Aorta (tissue), 5 donors: Measurements from ENCODE around the gene DNHD1. TPM values are rescaled to one million over a fixed set of nuclear protein-coding genes. Genes with fewer than 3 reads are reported as not detected.

ENCODE experiments used
- ATAC-seq: fragments of 200-7000 bp; cut with Tn5 transposase; one replicate; pipeline ENCODE4 v1.9.1; 2022; ENCODE audit warnings: moderate library complexity; ENCODE audit not compliant: low FRiP score
- DNase-seq, 2 donors: peaks; one replicate each; pipeline ENCODE4 v3.0.0-alpha.2; 2020
- H3K27ac ChIP-seq, 2 donors: one replicate each; pipeline ENCODE4 v1.5.1; 2013; ENCODE audit warnings: low read length in 2 of 2, mild to moderate bottlenecking in 2 of 2, moderate library complexity in 2 of 2, control low read depth in 1 of 2, inconsistent platforms in 1 of 2, low read depth in 1 of 2
- H3K27me3 ChIP-seq, 2 donors: one replicate each; pipeline ENCODE4 v1.6.1; 2013; ENCODE audit warnings: control low read depth in 1 of 2, low read length in 1 of 2, mild to moderate bottlenecking in 1 of 2, moderate library complexity in 1 of 2; ENCODE audit not compliant: insufficient read depth in 2 of 2, control insufficient read depth in 1 of 2
- H3K36me3 ChIP-seq, 2 donors: one replicate each; pipeline ENCODE4 v1.6.1; 2013; ENCODE audit warnings: control low read depth in 1 of 2, low read length in 1 of 2, mild to moderate bottlenecking in 1 of 2; ENCODE audit not compliant: insufficient read depth in 2 of 2, control insufficient read depth in 1 of 2
- H3K4me1 ChIP-seq, 2 donors: one replicate each; pipeline ENCODE4 v1.6.1; 2013; ENCODE audit warnings: low read length in 2 of 2, control low read depth in 1 of 2, mild to moderate bottlenecking in 1 of 2, moderate library complexity in 1 of 2; ENCODE audit not compliant: insufficient read depth in 2 of 2, control insufficient read depth in 1 of 2
- H3K4me3 ChIP-seq, 2 donors: one replicate each; pipeline ENCODE4 v1.5.1; 2013; ENCODE audit warnings: low read length in 2 of 2, control low read depth in 1 of 2, mild to moderate bottlenecking in 1 of 2
- H3K9me3 ChIP-seq: one replicate; pipeline ENCODE4 v1.6.1; 2013; ENCODE audit warnings: mild to moderate bottlenecking, low read length; ENCODE audit not compliant: control insufficient read depth
- WGBS, 2 donors: extraction: QIAGEN DNeasy Blood & Tissue Kit; methylation state at CpG; one replicate each; pipeline ENCODE4 v1.1.7; 2013; 5-methylcytosine and 5-hydroxymethylcytosine counted together
- intact Hi-C, 2 donors: fragments of 100-400 bp; cut with DNase I; formaldehyde crosslinking; loops; one replicate each; pipeline versions ENCODE4 v1.14.2 to v1.15.0; 2022
- polyA plus RNA-seq, 2 donors: library from polyadenylated mRNA; stranded (reverse); fragments of 200-250 nt; gene quantifications; one replicate each; pipeline ENCODE4 v1.2.3, GENCODE V29; 2013
- total RNA-seq, 2 donors: library from RNA; stranded (reverse); fragmentation: NEBNext Ultra II Directional; extraction: Animal tissue kit (Norgen Biotek cat#: 25700); gene quantifications; one replicate each; pipeline ENCODE4 v1.2.1, GENCODE V29; 2021
- donor health status: healthy with polysubstance abuse.
- donor health status: Bipolar disorder and iron deficiency.
- donor health status: DM: no; HTN: no; CAD: no.
- donor health status: DM: no; HTN: no; CAD: no.
- donor health status: DM: yes; HTN: yes; CAD: no.

DNHD1 gene
- total and polyA plus RNA-seq, 4 donors, result 1.9 to 28.1 (median 22.3) TPM

- Histone ChIP-seq H3K27me3 (no peaks in the 10 kb centered on the region), H3K27ac (no peak overlapping the region), H3K9me3 (no peaks in the 10 kb centered on the region), H3K36me3 (peaks cover 0 to 19% of the 10 kb centered on the region in 2 donors), H3K4me3 (no peak overlapping the region), H3K4me1 (peaks cover 2 to 3% of the 10 kb centered on the region in 2 donors)
- DNase-seq, result no peak
- 71 to 85% methylated on average over 1 of the region's 1 CpG for WGBS, 2 donors
- no peak for ATAC-seq
- intact Hi-C loops, result loop anchor here in 1 of 2 donors (5.0 kb wide), 2 partner anchors 62 to 82 kb away; no protein-coding TSS in a partner anchor
These were observed 102.4 kb downstream of the DNHD1 start for GRCh38 chr11:6599449-6599848.

GRCh38 chr11:6599881-6600390, 102.9 kb downstream of the DNHD1 start:
- no peak overlapping the region for H3K27ac ChIP-seq
- no peak for DNase-seq
- H3K4me1 ChIP-seq, result peaks cover 2 to 3% of the 10 kb centered on the region in 2 donors
- no peak overlapping the region for H3K4me3 ChIP-seq
- no peaks in the 10 kb centered on the region for H3K9me3 ChIP-seq
- H3K36me3 ChIP-seq, result peaks cover 0 to 19% of the 10 kb centered on the region in 2 donors
- intact Hi-C loops, result loop anchor here (5.0 kb wide), 3 partner anchors 63 to 83 kb away; partner anchors contain the start of gene MRPL17 (in 1 of the 2)
- 82 to 84% methylated on average over 2 of the region's 2 CpGs for WGBS, 2 donors
- H3K27me3 ChIP-seq, result no peaks in the 10 kb centered on the region
- ATAC-seq, result no peak

- ATAC-seq, result no peak
- H3K27ac ChIP-seq, result no peak overlapping the region
- DNase-seq, result no peak
These were observed 104.0 kb downstream of the DNHD1 start for GRCh38 chr11:6601041-6601461.

GRCh38 chr11:6602096-6602940, 105.2 kb downstream of the DNHD1 start:
- intact Hi-C loops, result loop anchor here in 1 of 2 donors (5.0 kb wide), 1 partner anchor 80 kb away; the partner anchor contains the start of gene MRPL17
- Histone ChIP-seq H3K27ac (no peak overlapping the region), H3K36me3 (peaks cover 0 to 16% of the 10 kb centered on the region in 2 donors), H3K4me1 (no peaks in the 10 kb centered on the region), H3K9me3 (no peaks in the 10 kb centered on the region), H3K4me3 (peak overlapping the region; percentile 51 to 59), H3K27me3 (no peaks in the 10 kb centered on the region)
- DNase-seq, result no peak
- 55 to 59% methylated on average over 7 of the region's 7 CpGs for WGBS, 2 donors
- ATAC-seq, result no peak

More at GRCh38 chr11:6601041-6601461, 104.0 kb downstream of the DNHD1 start:
- intact Hi-C loops, result loop anchor here in 1 of 2 donors (5.0 kb wide), 1 partner anchor 81 kb away; the partner anchor contains the start of gene MRPL17
- no peak overlapping the region for H3K4me3 ChIP-seq
- peaks cover 0 to 16% of the 10 kb centered on the region in 2 donors for H3K36me3 ChIP-seq
- WGBS, 2 donors, result 94 to 95% methylated on average over 13 of the region's 13 CpGs
- peaks cover 0 to 2% of the 10 kb centered on the region in 2 donors for H3K4me1 ChIP-seq
- no peaks in the 10 kb centered on the region for H3K27me3 ChIP-seq
- no peaks in the 10 kb centered on the region for H3K9me3 ChIP-seq

- peaks cover 7% of the 10 kb centered on the region in 2 donors for H3K4me1 ChIP-seq
- no peaks in the 10 kb centered on the region for H3K27me3 ChIP-seq
- ATAC-seq, result peak; percentile 94
- WGBS, 2 donors, result 0% methylated on average over 68 to 72 of the region's 72 CpGs
- peaks cover 0 to 21% of the 10 kb centered on the region in 2 donors for H3K36me3 ChIP-seq
- intact Hi-C loops, result loop anchor here in 1 of 2 donors (5.0 kb wide), 1 partner anchor 79 kb away; the partner anchor contains the start of gene MRPL17
- H3K4me3 ChIP-seq, result peak within 1 kb of the TSS; percentile 80 to 92
- peak; percentile 95 to 97 for DNase-seq
- no peaks in the 10 kb centered on the region for H3K9me3 ChIP-seq
- H3K27ac ChIP-seq, result peak within 1 kb of the TSS; percentile 98
These were observed 106.4 kb downstream of the DNHD1 start, which contains the start of the genes ILK and RRP8 for GRCh38 chr11:6603287-6604080. TSS of gene ILK (plus strand) at chr11:6603774. CDS start at chr11:6604272, 498 bp downstream. TSS of gene RRP8 (minus strand) at chr11:6603616. CDS start at chr11:6603502, 114 bp downstream.

- H3K4me1 ChIP-seq, result peaks cover 7 to 12% of the 10 kb centered on the region in 2 donors
- no peaks in the 10 kb centered on the region for H3K27me3 ChIP-seq
- ATAC-seq (peak; percentile 70), DNase-seq (peak in 1 of 2 donors; percentile 67)
- peak overlapping the region; percentile 98 for H3K27ac ChIP-seq
- peak overlapping the region; percentile 80 to 92 for H3K4me3 ChIP-seq
- H3K36me3 ChIP-seq, result peaks cover 0 to 21% of the 10 kb centered on the region in 2 donors
- intact Hi-C loops, result loop anchor here in 1 of 2 donors (5.0 kb wide), 1 partner anchor 78 kb away; the partner anchor contains the start of gene MRPL17
- WGBS, 2 donors, result 0 to 1% methylated on average over 20 of the region's 20 CpGs
- H3K9me3 ChIP-seq, result no peaks in the 10 kb centered on the region
These were observed 107.1 kb downstream of the DNHD1 start for GRCh38 chr11:6604081-6604626.

- DNase-seq (no peak), ATAC-seq (no peak)
- peak overlapping the region; percentile 80 to 92 for H3K4me3 ChIP-seq
- WGBS, 2 donors, result 1% methylated on average over 3 of the region's 3 CpGs
- no peaks in the 10 kb centered on the region for H3K9me3 ChIP-seq
- peak overlapping the region; percentile 43 to 98 for H3K27ac ChIP-seq
- no peaks in the 10 kb centered on the region for H3K27me3 ChIP-seq
- peaks cover 0 to 25% of the 10 kb centered on the region in 2 donors for H3K36me3 ChIP-seq
- intact Hi-C loops, result loop anchor here in 1 of 2 donors (5.0 kb wide), 2 partner anchors 53 to 78 kb away; partner anchors contain the start of genes DCHS1 and MRPL17
- H3K4me1 ChIP-seq, result peaks cover 7 to 12% of the 10 kb centered on the region in 2 donors
These were observed 107.7 kb downstream of the DNHD1 start for GRCh38 chr11:6604790-6605189.
